Measurements from ENCODE around the gene SPOPL.

SPOPL gene

GRCh38 chr2:138589663-138590062 is 88.1 kb downstream of the SPOPL start:
- Histone ChIP-seq H3K4me3 (replicated peaks; ENCODE audit: insufficient read depth, low read length) (no peak overlapping the region), H3K27ac (replicated peaks) (no peak overlapping the region), H3K27me3 (ENCODE audit: insufficient read depth, poor library complexity, severe bottlenecking) (no peaks in the 10 kb centered on the region)
- DNase-seq (ENCODE audit: low read depth in 1 of 2, low spot score in 1 of 2) = no peak
- no peak for TF ChIP-seq POLR2AphosphoS5 (IDR thresholded peaks at IDR 0.05; ENCODE audit: low read depth)
- TF ChIP-seq GABPA (IDR thresholded peaks at IDR 0.05; ENCODE audit: low read depth) = no peak
- TF ChIP-seq REST (IDR thresholded peaks at IDR 0.05; ENCODE audit: insufficient replicate concordance, low read depth) = no peak
- no peak for TF ChIP-seq SPI1 (IDR thresholded peaks at IDR 0.05; ENCODE audit: borderline replicate concordance, low read depth)
- no peak for TF ChIP-seq CTCF (IDR thresholded peaks at IDR 0.05; ENCODE audit: insufficient read depth, low read length)

DNA sequence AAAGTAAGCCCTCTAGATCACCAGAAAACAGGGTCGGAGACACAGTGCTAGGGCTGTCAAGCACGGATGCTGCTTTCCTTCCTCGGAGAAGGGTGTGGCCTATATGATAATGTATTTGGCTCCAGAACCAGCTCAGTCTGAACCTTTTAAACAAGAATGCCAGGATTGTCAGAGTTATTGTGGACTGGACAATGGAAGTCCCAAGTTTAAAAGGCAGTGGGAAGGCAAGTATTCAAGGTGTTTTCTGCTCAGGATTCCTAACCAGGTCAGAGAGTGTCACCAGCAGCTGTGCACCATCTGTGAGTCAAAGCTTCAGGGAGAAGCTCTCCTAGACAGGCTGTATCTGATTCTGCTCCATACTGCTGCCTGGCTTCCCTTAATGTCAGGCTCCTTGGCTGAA is 94.8 kb downstream of the SPOPL start:
- no peak for TF ChIP-seq SPI1 (IDR thresholded peaks at IDR 0.05; ENCODE audit: borderline replicate concordance, low read depth)
- no peak for TF ChIP-seq GABPA (IDR thresholded peaks at IDR 0.05; ENCODE audit: low read depth)
- TF ChIP-seq POLR2AphosphoS5 (IDR thresholded peaks at IDR 0.05; ENCODE audit: low read depth) = no peak
- TF ChIP-seq REST (IDR thresholded peaks at IDR 0.05; ENCODE audit: insufficient replicate concordance, low read depth) = no peak
- TF ChIP-seq CTCF (IDR thresholded peaks at IDR 0.05; ENCODE audit: insufficient read depth, low read length) = no peak
- no peak for DNase-seq (ENCODE audit: low read depth in 1 of 2, low spot score in 1 of 2)
- no peak overlapping the region for H3K4me3 ChIP-seq (replicated peaks; ENCODE audit: insufficient read depth, low read length)
- H3K27ac ChIP-seq (replicated peaks) = no peak overlapping the region
- H3K27me3 ChIP-seq (ENCODE audit: insufficient read depth, poor library complexity, severe bottlenecking) = no peaks in the 10 kb centered on the region

DNA sequence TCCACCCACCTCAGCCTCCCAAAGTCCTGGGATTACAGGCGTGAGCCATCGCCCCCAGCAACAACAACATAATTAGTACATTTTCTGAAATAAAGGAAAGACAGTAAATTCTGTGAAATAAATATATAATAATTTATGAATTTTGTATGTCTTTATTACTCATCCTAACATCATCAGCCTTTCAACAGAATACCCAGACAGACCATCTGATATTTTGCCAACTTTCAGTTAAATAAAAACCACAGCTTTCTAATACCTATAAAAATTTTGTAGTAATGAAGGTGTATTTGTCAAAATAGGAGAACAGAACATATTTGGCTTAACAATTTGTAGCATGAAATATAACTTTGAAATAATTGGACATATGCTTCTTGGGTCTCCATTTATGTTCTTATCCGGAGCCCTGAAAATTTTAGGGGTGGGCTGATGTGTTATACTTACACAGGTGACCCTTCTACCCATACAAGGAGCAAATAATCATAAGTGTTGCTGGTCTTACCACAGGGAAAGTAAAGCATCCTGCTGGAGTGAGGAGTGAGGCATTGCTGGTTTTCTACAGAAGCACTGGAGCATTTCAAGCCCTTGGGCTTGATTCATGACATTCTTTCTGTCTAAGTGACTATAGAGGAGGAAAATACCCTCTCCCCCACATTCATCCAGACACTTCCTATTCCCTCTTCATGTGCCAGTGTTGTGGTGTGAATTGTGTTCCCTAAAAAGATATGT is 99.3 kb downstream of the SPOPL start:
- TF ChIP-seq GABPA (IDR thresholded peaks at IDR 0.05; ENCODE audit: low read depth) = no peak
- no peak for TF ChIP-seq CTCF (IDR thresholded peaks at IDR 0.05; ENCODE audit: insufficient read depth, low read length)
- TF ChIP-seq SPI1 (IDR thresholded peaks at IDR 0.05; ENCODE audit: borderline replicate concordance, low read depth) = no peak
- Histone ChIP-seq H3K27ac (replicated peaks) (no peak overlapping the region), H3K4me3 (replicated peaks; ENCODE audit: insufficient read depth, low read length) (no peak overlapping the region), H3K27me3 (ENCODE audit: insufficient read depth, poor library complexity, severe bottlenecking) (no peaks in the 10 kb centered on the region)
- no peak for DNase-seq (ENCODE audit: low read depth in 1 of 2, low spot score in 1 of 2)
